GM12892 (cell line): ENCODE data around the gene CDKAL1.
"Not testable (repeated sequence)": the region's sequence is repeated elsewhere in the genome, so short reads cannot be mapped to it uniquely, and the experiment has no call there.

Source experiments
- POLR2A ChIP-seq: IDR thresholded peaks from 2 replicates; pipeline ENCODE4 v1.6.1; 2011; ENCODE audit warnings: low read depth, low read length, control low read depth
- POLR2AphosphoS5 ChIP-seq: IDR thresholded peaks from 2 replicates; pipeline ENCODE4 v1.6.1; 2011; ENCODE audit warnings: low read depth, low read length, control low read depth
- TAF1 ChIP-seq: IDR thresholded peaks from 2 replicates; pipeline ENCODE4 v1.6.1; 2011; ENCODE audit warnings: low read depth, mild to moderate bottlenecking, control low read depth, low read length, borderline replicate concordance

DNA sequence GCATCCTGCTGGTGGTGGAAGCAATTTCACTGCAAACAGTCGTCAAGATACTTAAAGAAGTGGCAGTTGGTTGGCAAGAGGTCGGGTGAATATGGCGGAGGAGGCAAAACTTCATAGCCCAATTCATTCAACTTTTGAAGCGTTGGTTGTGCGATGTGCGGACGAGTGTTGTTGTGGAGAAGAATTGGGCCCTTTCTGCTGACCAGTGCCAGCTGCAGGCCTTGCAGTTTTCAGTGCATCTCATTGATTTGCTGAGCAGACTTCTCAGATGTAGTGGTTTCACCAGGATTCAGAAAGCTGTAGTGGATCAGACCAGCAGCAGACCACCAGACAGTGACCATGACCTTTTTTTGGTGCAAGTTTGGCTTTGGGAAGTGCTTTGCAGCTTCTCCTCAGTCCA, 297.0 kb downstream of the CDKAL1 start:
- TF ChIP-seq POLR2AphosphoS5, POLR2A, TAF1: not testable (repeated sequence)
